ENCODE data around the gene TMCC2. TPM values are rescaled to one million over a fixed set of nuclear protein-coding genes. Genes with fewer than 3 reads are reported as not detected.

Gene TMCC2
- total RNA-seq, 1 experiment from 2014 or later, result 5.2 TPM

GRCh38 chr1:205241366-205242030, 13.8 kb downstream of the TMCC2 start:
- peaks cover 49% of the 10 kb centered on the region for H3K4me1 ChIP-seq
- DNase-seq, result peak; percentile 67 to 79
- no peaks in the 10 kb centered on the region for H3K9me3 ChIP-seq (replicated peaks)
- no peaks in the 10 kb centered on the region for H3K27me3 ChIP-seq
- peak overlapping the region; percentile 34 for H3K27ac ChIP-seq
- no peaks in the 10 kb centered on the region for H3K36me3 ChIP-seq
- no peak overlapping the region for H3K4me3 ChIP-seq

GRCh38 chr1:205243350-205244191, 15.8 kb downstream of the TMCC2 start:
- H3K27me3 ChIP-seq, result no peaks in the 10 kb centered on the region
- H3K27ac ChIP-seq, result no peak overlapping the region
- peaks cover 52% of the 10 kb centered on the region for H3K4me1 ChIP-seq
- DNase-seq, result no peak
- no peaks in the 10 kb centered on the region for H3K9me3 ChIP-seq (replicated peaks)
- H3K4me3 ChIP-seq, result no peak overlapping the region
- no peaks in the 10 kb centered on the region for H3K36me3 ChIP-seq

DNA sequence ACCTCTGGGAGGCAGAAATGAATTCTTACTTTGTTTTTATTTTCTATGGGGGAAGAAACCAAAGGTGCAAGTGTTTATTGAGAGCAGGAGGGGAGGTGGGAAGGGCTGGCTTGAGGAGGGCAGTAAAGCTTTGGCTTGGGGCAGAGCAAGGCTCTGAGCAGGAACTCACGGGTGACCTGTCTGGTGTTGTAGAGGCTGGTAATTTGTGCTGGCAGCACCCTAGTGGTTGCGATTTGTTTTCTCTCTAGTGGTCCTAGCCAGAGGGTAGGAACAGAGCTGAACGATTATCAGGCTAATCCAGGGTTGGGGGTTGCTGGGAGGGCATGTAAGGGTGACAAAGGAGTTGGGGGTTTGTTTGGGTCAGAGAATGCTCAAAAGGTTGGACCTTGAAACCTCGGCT, 16.6 kb downstream of the TMCC2 start:
- Histone ChIP-seq H3K36me3 (no peaks in the 10 kb centered on the region), H3K4me3 (no peak overlapping the region), H3K4me1 (peaks cover 52% of the 10 kb centered on the region), H3K27me3 (no peaks in the 10 kb centered on the region), H3K9me3 (replicated peaks) (no peaks in the 10 kb centered on the region), H3K27ac (no peak overlapping the region)
- DNase-seq, result no peak

DNA sequence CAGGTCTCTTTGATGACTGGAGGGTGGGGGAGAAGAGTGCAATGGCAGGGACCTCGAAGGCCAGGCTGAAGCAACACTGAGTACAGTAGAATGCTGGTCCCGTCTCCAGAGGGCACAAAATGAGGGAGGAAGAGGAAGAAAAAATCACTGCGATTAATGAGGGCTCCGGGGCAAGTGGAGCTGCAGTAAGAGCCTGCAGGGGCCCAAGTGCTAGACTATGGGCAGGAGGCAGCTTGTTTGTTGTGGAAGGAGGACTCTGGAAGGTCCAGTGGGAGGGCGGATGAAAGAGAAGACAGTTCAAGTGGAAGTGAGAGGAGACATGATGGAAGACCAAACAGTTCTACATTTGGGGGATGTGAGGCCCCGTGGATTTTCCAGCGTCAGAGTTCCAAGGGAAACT, 17.4 kb downstream of the TMCC2 start:
- no peaks in the 10 kb centered on the region for H3K27me3 ChIP-seq
- no peaks in the 10 kb centered on the region for H3K36me3 ChIP-seq
- H3K27ac ChIP-seq, result no peak overlapping the region
- H3K4me3 ChIP-seq, result no peak overlapping the region
- no peaks in the 10 kb centered on the region for H3K9me3 ChIP-seq (replicated peaks)
- H3K4me1 ChIP-seq, result peaks cover 53% of the 10 kb centered on the region
- no peak for DNase-seq

DNA sequence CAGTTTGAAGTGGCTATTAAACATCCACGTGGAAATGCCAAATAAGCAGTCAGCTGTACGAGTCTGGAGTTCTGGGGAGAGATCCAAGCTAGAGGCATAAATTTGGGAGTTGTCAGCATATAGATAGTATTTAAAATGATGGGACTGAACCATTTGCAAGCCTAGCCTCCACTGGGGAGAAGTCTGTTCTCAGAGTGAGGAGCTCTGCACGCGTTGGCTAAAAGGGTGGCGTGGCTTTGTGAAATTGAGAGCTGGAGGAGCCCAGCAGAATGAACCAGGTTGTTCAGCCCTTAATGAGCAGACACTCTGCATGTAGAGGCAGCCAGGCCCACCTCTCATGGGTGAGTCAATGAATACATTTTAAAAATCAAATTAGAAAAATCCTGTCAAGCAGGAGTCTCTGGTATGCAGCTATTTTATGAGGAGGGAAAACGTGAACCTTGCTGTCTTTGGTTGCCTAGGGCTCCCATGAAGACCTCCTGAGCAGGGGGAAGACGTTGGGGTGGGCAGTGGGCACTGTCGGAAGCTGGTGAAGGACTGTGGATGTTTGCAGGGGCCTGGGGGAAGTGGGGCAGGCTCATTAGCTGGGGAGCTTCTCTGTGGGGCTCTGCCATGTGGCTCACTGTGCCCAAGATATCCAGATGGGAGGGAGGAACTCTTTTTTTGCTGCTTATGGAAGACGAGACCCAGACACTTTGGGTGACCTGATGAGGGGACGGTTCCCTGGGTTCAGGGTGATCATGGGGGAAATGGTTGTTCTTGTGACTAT, 18.8 kb downstream of the TMCC2 start:
- peaks cover 51% of the 10 kb centered on the region for H3K4me1 ChIP-seq
- no peaks in the 10 kb centered on the region for H3K9me3 ChIP-seq (replicated peaks)
- H3K36me3 ChIP-seq, result no peaks in the 10 kb centered on the region
- H3K27me3 ChIP-seq, result no peaks in the 10 kb centered on the region
- DNase-seq, result no peak
- H3K27ac ChIP-seq, result peak overlapping the region; percentile 75
- H3K4me3 ChIP-seq, result no peak overlapping the region

DNA sequence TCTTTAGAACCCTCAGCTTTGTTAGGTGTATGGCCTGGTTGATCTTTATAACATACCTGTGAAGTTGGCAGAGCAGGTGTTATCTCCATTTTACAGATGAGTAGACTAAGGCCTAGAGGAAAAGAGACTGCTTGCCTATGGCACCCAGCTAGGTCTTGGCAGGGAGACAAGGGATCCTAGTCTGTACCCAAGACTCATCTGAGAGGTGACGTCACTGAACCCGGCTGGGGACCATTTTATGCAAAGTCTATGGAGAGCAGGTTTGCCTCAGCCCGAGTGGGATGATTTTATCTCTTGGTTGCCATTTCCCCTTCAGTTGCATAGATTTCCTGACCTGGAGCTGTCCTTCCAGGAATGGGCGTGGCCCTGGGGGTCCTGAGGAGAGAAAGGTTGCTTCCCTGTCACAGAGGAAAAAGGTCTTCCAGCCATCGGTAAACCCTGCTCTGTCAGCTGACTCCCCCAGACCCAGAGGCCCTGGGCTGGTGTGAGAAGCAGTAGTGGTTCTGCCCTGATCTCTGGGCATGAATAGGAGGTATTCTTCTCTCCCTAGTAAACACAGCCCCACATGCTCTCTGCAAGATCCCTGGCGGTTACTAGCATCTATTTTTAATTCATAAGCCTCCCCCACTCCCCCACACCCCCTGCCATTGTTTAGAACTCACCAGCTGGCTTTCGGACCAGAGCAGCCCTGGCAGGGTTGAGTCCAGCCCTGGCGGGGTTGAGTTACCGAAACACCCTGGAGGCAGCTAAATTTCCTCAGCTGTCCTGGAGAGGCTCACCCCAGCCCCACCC, 19.6 kb downstream of the TMCC2 start:
- Histone ChIP-seq H3K27ac (peak overlapping the region; percentile 75), H3K9me3 (replicated peaks) (no peaks in the 10 kb centered on the region), H3K36me3 (no peaks in the 10 kb centered on the region), H3K4me1 (peaks cover 46% of the 10 kb centered on the region), H3K4me3 (peak overlapping the region; percentile 6; the same call in 1 of the 2 replicates), H3K27me3 (no peaks in the 10 kb centered on the region)
- DNase-seq, result peak; percentile 97 to 98

DNA sequence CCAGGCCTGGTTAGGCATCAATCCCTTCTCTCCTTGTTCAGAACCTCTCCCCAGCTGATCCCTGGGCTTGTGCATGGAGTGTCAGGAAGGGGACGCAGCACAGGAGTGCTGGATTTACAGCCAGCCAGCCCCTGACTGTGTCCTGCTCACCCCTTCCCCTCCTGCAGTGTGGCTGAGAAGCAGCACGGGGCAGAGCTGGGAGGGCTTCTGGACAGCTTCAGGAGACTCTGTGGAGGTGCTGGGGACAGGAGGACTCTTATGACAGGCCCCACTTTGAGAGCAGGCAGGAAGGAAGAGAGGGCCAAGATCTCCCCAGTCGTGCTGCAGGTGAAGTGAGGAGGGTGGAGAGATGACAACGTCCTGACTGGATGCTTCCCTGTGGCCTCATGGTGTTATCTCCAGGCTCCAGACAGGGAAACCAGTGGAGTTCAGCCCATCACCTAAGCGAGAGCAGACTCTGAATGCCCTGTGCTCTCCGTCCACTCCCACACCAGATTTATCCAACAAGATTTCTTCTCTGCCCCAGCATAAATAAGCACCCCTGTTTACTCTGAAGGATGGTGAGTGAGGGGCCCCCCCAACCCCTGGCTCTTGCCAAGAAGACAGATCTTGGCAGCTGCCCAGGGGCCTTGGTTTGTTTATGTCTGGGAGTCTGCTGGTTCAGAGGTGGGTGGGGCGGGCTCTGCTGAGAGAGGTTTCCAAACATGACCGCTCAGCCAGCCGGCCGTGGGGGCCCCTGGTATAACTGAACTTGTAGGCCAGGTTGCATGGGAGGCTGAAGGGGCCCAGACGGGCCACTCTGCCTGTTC, 21.3 kb downstream of the TMCC2 start:
- Histone ChIP-seq H3K27ac (peak overlapping the region; percentile 47; the same call in 1 of the 2 replicates), H3K36me3 (no peaks in the 10 kb centered on the region), H3K27me3 (no peaks in the 10 kb centered on the region), H3K4me3 (peak overlapping the region; percentile 1; the same call in 1 of the 2 replicates), H3K9me3 (replicated peaks) (no peaks in the 10 kb centered on the region), H3K4me1 (peaks cover 46% of the 10 kb centered on the region)
- DNase-seq, result peak; percentile 89 to 92

- peak overlapping the region; percentile 1; the same call in 1 of the 2 replicates for H3K4me3 ChIP-seq
- no peaks in the 10 kb centered on the region for H3K36me3 ChIP-seq
- no peaks in the 10 kb centered on the region for H3K9me3 ChIP-seq (replicated peaks)
- peaks cover 46% of the 10 kb centered on the region for H3K4me1 ChIP-seq
- DNase-seq, result peak; percentile 50 to 60
- peak overlapping the region; percentile 47; the same call in 1 of the 2 replicates for H3K27ac ChIP-seq
- no peaks in the 10 kb centered on the region for H3K27me3 ChIP-seq
Measured at GRCh38 chr1:205249651-205250050, 21.9 kb downstream of the TMCC2 start.

DNA sequence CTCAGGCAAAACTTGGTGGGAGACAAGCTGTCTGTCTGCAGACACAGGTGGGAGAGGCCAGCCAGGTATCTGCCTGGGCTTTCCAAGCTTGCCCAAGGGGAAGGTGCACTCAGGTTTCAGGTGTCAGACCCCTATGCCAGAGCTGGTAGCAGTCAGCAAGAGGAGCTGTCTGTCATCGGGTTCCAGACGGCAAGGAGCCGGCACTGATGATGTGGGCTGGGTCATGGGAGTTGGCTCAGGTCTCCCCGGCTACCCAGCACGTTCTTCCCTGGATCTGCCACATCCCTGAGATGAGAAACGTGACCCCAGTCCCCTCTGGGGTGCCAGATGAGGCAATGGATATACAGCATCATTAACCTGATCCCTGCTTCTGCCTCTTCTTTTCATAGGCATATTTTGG, 23.0 kb downstream of the TMCC2 start:
- Histone ChIP-seq H3K4me1 (peaks cover 46% of the 10 kb centered on the region), H3K27ac (no peak overlapping the region; the same call in 1 of the 2 replicates), H3K9me3 (replicated peaks) (no peaks in the 10 kb centered on the region), H3K36me3 (no peaks in the 10 kb centered on the region), H3K27me3 (no peaks in the 10 kb centered on the region), H3K4me3 (no peak overlapping the region)
- DNase-seq, result no peak

- Histone ChIP-seq H3K9me3 (replicated peaks) (no peaks in the 10 kb centered on the region), H3K4me1 (peaks cover 48% of the 10 kb centered on the region), H3K4me3 (no peak overlapping the region), H3K27ac (no peak overlapping the region), H3K36me3 (no peaks in the 10 kb centered on the region), H3K27me3 (no peaks in the 10 kb centered on the region)
- DNase-seq, result no peak
Measured at GRCh38 chr1:205251576-205251975, 23.8 kb downstream of the TMCC2 start.

DNA sequence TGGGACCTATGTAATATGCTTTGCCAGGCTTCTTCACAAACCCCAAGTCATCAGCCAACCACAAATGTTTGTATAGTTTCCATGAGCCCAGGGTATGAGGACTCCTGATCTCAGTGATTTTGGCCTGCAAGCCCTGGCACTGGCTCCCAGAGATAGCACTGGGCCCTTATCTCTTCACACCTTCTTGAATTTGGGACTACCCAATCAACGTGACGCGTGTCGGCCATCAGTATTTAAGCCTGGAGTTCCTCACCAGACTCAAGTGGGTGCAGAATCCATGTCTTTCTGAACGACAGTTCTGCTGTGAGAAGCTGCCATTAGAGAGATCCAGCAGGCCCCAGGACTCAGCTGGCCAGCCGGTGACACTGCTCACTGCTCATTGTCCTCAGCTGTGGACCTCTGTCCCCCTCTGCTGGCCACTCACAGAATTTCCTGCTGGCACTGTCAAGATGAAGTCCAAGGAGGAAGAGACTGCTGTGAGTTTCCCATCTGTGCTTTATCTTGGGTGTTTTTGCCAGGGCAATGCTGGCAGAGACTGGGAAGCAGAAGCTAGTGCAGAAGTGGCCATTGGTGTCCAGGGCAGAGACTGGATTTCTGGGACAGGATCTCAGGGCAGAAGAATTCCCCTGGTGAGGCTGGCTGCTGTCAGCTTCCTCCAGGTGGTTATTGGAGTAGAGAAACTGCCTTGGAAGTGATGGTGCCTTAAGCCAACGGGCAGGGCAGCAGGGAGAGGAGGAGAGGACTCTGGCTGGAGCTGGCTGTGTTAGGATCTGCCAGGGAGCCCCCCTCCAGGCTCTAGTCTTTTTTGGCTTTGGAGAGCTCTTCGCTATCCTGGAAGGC, 28.4 kb downstream of the TMCC2 start:
- Histone ChIP-seq H3K36me3 (no peaks in the 10 kb centered on the region), H3K27me3 (no peaks in the 10 kb centered on the region), H3K4me3 (no peak overlapping the region), H3K4me1 (peaks cover 39% of the 10 kb centered on the region), H3K27ac (no peak overlapping the region), H3K9me3 (replicated peaks) (no peaks in the 10 kb centered on the region)
- peak; percentile 88 to 97 for DNase-seq

GRCh38 chr1:205256951-205257625, 29.3 kb downstream of the TMCC2 start:
- Histone ChIP-seq H3K27ac (no peak overlapping the region), H3K36me3 (no peaks in the 10 kb centered on the region), H3K9me3 (replicated peaks) (no peaks in the 10 kb centered on the region), H3K4me3 (no peak overlapping the region), H3K27me3 (no peaks in the 10 kb centered on the region), H3K4me1 (peaks cover 47% of the 10 kb centered on the region)
- peak; percentile 43 to 56 for DNase-seq
